GM12873 (cell line): ENCODE measurements around the gene PEX14.

ENCODE experiments used
- TF ChIP-seq, protein P1 (sequence below): IDR thresholded peaks from 2 replicates; pipeline ENCODE4 v1.5.1; 2012; ENCODE audit warnings: low read depth, mild to moderate bottlenecking, moderate library complexity, low read length, control low read depth; ENCODE audit not compliant: insufficient read depth; ENCODE audit errors: missing control alignments

PEX14 gene

DNA sequence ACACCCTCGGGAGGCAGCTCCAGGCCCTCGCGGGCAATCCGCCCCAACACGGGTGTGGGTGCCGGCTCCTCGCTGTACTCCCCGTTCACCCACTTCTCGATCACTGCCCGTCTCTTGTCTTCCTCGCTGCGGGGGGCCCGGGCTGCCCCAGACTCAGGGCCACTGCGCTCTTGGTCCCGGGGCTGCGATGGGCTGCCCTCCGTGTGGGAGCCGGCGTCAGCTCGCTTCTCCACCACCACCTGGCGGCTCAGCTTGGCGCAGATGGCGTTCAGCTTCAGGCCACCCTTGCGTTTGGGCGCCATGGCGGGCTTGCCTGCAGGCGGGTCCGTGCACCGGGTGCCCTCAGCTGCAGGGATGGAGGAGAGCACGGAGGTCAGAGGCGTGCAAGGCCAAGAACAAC is 190.5 kb downstream of the PEX14 start:
- TF ChIP-seq, protein P1, sequence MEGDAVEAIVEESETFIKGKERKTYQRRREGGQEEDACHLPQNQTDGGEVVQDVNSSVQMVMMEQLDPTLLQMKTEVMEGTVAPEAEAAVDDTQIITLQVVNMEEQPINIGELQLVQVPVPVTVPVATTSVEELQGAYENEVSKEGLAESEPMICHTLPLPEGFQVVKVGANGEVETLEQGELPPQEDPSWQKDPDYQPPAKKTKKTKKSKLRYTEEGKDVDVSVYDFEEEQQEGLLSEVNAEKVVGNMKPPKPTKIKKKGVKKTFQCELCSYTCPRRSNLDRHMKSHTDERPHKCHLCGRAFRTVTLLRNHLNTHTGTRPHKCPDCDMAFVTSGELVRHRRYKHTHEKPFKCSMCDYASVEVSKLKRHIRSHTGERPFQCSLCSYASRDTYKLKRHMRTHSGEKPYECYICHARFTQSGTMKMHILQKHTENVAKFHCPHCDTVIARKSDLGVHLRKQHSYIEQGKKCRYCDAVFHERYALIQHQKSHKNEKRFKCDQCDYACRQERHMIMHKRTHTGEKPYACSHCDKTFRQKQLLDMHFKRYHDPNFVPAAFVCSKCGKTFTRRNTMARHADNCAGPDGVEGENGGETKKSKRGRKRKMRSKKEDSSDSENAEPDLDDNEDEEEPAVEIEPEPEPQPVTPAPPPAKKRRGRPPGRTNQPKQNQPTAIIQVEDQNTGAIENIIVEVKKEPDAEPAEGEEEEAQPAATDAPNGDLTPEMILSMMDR, result no peak

DNA sequence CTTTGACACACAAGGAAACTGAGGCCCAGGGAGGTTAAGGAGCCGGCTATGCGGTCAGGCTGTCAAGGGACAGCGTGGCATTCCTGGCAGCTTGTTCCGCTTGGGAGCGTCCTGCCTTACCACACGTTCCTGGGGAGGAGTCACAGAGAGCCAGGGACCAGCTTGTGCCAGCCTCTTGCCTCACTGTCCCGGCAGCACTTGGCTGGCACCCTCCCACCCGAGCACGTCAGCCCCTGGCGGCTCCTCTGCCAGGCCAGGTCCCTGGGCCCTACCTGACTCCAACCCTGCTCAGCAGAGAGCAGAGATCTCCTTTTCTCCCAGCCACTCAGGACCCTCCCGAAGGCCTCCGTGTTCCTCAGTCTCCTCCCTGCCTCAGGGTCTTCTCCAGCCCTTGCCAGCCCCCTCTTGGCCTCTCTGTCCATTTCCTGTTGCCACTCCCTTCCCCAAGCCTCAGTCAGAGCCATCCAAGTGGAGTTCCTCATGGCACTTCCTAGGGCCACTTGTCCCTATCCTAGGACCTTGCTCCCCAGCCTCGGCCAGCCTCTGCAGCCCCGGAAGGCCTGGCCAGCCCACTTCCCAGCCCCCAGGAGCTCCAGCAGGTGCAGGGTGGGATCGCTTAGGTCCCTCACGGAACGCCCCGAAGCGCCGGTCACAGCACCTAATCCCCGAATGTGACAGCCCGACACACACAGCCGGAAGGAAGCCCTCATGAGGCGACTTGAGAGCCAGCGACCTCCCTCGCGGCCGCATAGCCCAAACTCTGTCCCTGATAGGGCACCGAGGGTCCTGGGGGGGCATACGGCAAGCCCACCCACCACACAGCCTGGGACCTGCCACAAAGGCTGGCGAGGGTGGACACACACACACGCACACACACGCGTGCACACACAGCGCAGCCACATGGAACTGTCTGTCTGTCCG is 191.4 kb downstream of the PEX14 start:
- TF ChIP-seq, protein P1, result no peak

DNA sequence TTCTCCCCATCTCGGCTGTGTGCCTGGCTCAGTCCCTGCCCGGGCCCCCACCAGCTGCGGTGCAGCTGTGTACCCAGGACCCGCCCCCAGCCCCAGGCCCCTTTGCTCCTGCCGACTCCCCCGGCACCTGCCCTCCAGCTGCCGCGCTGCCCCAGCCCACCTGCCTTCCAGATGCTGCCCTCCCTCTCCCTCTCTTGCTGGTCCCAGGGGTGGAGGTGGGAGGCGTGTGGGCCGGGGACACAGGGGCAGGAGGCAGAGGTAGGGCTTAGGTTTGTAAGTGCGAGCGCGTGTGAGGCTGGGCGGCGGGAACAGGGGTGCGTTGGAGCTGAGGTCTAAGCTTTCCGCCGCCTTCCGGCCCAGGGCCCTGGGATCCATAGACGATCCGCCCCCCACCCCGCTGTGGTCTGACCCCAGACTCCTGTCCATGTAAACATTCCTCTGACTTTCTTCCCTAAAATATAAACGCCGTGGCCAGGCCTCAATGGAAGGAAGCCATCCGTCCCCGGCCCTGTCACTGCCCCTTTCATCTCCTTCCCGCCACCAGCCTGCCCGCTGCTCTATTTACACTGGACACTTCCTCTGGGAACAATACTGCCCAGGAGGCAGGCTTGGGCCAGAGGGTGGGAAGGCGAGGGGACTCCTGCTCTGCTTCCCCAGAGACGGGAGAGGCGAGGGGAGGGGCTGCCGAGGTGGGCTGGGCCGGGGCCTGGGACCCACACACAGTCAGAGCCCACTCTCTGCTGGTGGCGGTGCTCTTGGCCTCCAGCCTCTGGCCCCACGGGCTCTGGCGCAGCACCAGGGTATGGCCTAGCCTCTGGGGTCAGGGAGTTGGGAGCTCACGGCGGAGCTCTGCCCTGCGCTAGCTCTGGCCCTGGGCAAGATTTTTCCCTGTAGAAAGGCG is 193.4 kb downstream of the PEX14 start:
- TF ChIP-seq, protein P1, result no peak

DNA sequence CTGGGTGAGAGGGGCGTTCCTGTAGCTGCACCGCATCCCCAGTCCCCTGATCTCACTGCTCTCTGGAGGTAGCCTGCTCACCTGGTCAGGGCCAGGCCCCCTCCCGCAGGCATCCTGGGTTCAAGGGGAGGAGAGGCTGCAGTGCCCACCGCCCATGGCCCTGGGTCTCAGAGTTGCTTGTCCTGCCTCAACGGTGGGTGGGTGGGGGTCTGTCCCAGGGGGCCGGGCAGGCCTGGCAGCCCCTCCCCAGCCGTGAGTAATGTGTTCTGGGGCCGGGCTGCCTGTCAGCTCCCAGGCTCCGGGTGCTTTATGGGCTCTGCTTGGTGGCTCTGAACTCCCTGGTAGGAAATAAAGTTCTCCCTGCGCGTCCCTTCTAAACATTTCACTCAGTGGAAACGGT is 194.8 kb downstream of the PEX14 start:
- TF ChIP-seq, protein P1, result no peak

DNA sequence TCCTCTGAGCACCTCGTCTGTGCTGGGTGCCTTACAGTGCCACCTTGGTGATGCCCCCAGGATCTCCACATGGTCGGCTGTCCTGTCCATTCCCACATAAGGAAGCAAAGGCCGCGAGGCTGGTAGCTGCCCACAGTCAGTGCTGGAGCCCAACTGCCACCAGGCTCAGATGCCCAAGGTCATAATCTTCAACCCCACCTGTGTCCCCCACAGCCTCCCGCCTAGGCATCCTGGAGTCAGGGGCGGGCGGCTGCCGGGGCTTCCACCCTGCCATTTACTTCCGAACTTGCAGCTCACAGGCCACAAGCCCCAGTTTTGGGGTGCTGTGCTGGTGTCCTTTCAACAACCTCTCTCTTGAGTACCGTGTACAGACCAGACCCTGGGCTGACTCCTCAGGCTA is 195.4 kb downstream of the PEX14 start:
- TF ChIP-seq, protein P1, result no peak

DNA sequence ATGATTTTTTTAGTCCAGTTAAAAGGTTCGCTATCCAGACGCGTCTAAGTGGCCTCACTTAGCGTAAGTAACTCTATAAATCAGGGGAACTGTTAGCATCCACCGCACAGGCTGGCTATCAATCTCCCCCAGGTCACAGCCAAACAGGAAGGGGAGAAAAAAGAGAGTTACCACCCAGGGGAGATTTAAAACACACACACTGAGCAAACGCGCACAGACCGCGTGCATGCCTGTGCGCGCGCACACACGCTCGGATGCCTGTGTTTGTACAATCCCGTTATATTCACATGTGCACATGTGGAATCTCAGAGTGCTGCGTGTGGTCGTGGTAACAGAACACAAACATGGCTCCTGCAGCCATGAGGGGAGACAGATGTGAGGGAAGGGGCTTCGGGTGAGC is 196.3 kb downstream of the PEX14 start:
- TF ChIP-seq, protein P1, result no peak

DNA sequence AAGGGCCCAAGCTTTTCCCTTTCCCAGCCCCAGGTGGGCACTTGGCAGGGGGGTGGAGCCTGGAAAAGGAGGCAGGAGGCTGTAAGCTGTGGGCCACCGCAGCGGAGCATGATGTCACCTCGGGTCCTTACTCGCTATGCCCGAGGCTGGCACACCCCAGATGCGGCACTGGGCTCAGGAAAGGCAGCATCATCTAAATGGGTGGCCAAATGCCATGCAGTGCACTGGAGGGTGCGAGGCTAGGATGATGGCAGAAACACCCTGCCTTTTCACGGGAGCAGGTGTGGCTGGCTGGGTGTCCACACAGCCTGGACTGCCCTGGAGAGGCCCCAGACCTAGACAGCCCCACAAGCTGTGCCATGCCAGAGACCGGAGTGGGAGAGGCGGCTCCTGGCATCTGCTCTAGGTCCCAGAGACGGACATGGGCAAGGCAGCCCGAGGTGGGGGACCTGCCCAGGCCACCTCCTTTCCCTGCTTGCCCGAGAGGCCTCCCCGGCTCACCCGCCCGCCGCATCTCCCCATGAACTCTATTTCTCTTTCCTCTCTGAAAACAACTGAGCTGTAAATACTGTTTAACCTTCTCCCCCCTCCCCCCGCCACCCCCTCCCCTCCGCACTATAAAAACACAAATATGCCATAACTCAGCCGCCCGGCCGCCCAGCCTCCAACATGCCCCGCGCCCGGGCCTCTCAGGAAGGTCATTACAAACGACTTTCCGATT is 197.0 kb downstream of the PEX14 start:
- TF ChIP-seq, protein P1, result no peak
